Brain microvascular endothelial cell (primary cell): ENCODE data around the gene CEACAM6.

Experiments
- DNase-seq: peaks from one replicate; pipeline ENCODE4 v3.0.0-alpha.2; 2020
- H3K27ac ChIP-seq: fragments of 250-450 bp; sonication (Bioruptor Pico); 2 replicates; pipeline ENCODE4 v1.5.1; 2020; ENCODE audit warnings: mild to moderate bottlenecking, moderate library complexity
- H3K27me3 ChIP-seq: fragments of 250-450 bp; sonication (Bioruptor Pico); replicated peaks from 2 replicates; pipeline ENCODE4 v1.5.1; 2020; ENCODE audit warnings: mild to moderate bottlenecking
- H3K36me3 ChIP-seq: fragments of 250-450 bp; sonication (Bioruptor Pico); replicated peaks from 2 replicates; pipeline ENCODE4 v1.5.1; 2020; ENCODE audit warnings: mild to moderate bottlenecking
- H3K4me3 ChIP-seq: 2 replicates; pipeline ENCODE4 v1.5.1; 2011; ENCODE audit warnings: low read depth, mild to moderate bottlenecking, control low read depth, low read length, moderate library complexity
- CTCF ChIP-seq: IDR thresholded peaks from 2 replicates; pipeline ENCODE4 v1.5.1; 2011; ENCODE audit warnings: low read depth, mild to moderate bottlenecking, moderate library complexity, low read length, control low read depth, inconsistent platforms; ENCODE audit errors: missing control alignments
- in situ Hi-C: cut with HindIII; loops from 2 replicates; pipeline ENCODE4 v1.10.0; 2017; ENCODE audit warnings: low sequenced_read_pairs, low pct_ligation_motif_present

The CEACAM6 gene

GRCh38 chr19:41769608-41770007 is 14.3 kb downstream of the CEACAM6 start:
- DNase-seq, result no peak
- in situ Hi-C loops, result no loop called here
- Histone ChIP-seq H3K36me3 (no peaks in the 10 kb centered on the region), H3K27ac (no peak overlapping the region), H3K4me3 (no peak overlapping the region), H3K27me3 (no peaks in the 10 kb centered on the region)
- no peak for TF ChIP-seq CTCF

- in situ Hi-C loops, result no loop called here
- H3K4me3 ChIP-seq, result no peak overlapping the region
- no peak overlapping the region for H3K27ac ChIP-seq
- no peak for DNase-seq
- H3K27me3 ChIP-seq, result no peaks in the 10 kb centered on the region
- H3K36me3 ChIP-seq, result no peaks in the 10 kb centered on the region
- no peak for TF ChIP-seq CTCF
Observed at GRCh38 chr19:41771410-41771809, 16.1 kb downstream of the CEACAM6 start.

- DNase-seq, result no peak
- H3K36me3 ChIP-seq, result no peaks in the 10 kb centered on the region
- H3K27me3 ChIP-seq, result no peaks in the 10 kb centered on the region
- H3K27ac ChIP-seq, result no peak overlapping the region
- in situ Hi-C loops, result no loop called here
- H3K4me3 ChIP-seq, result no peak overlapping the region
- TF ChIP-seq CTCF, result no peak
Observed at GRCh38 chr19:41774515-41774980, 19.2 kb downstream of the CEACAM6 start.

GRCh38 chr19:41776700-41777099 is 21.4 kb downstream of the CEACAM6 start:
- Histone ChIP-seq H3K36me3 (no peaks in the 10 kb centered on the region), H3K27ac (no peak overlapping the region), H3K27me3 (no peaks in the 10 kb centered on the region), H3K4me3 (no peak overlapping the region)
- TF ChIP-seq CTCF, result no peak
- DNase-seq, result no peak
- in situ Hi-C loops, result no loop called here

GRCh38 chr19:41783612-41784011 is 28.3 kb downstream of the CEACAM6 start:
- no peak overlapping the region for H3K27ac ChIP-seq
- in situ Hi-C loops, result no loop called here
- no peak for DNase-seq
- no peaks in the 10 kb centered on the region for H3K27me3 ChIP-seq
- no peak overlapping the region for H3K4me3 ChIP-seq
- TF ChIP-seq CTCF, result no peak
- no peaks in the 10 kb centered on the region for H3K36me3 ChIP-seq

- DNase-seq, result no peak
- in situ Hi-C loops, result no loop called here
Observed at GRCh38 chr19:41784312-41784711, 29.0 kb downstream of the CEACAM6 start.

More at GRCh38 chr19:41784312-41784711, 29.0 kb downstream of the CEACAM6 start:
- Histone ChIP-seq H3K36me3 (no peaks in the 10 kb centered on the region), H3K4me3 (no peak overlapping the region), H3K27ac (no peak overlapping the region), H3K27me3 (no peaks in the 10 kb centered on the region)
- no peak for TF ChIP-seq CTCF
